SK-N-SH treated with all-trans-retinoic acid at 6 μM for 48 hours (cell line): ENCODE data around the gene NPLOC4.

ENCODE experiments used
- CREB5 ChIP-seq: fragments of 250-450 bp; sonication (Bioruptor Pico); IDR thresholded peaks from 2 replicates; pipeline ENCODE4 v1.5.1; 2020; ENCODE audit warnings: low read depth, mild to moderate bottlenecking, moderate library complexity
- GLIS3 ChIP-seq: fragments of 250-450 bp; sonication (Bioruptor Pico); IDR thresholded peaks from 2 replicates; pipeline ENCODE4 v1.5.0; 2020; ENCODE audit warnings: mild to moderate bottlenecking, moderate library complexity
- ISL1 ChIP-seq: fragments of 250-450 bp; sonication (Bioruptor Pico); IDR thresholded peaks from 2 replicates; pipeline ENCODE4 v2.1.2; 2022; ENCODE audit warnings: mild to moderate bottlenecking, moderate library complexity
- PATZ1 ChIP-seq: fragments of 250-450 bp; sonication (Bioruptor Pico); IDR thresholded peaks from 2 replicates; pipeline ENCODE4 v1.8.0; 2020; ENCODE audit warnings: mild to moderate bottlenecking, moderate library complexity, borderline replicate concordance
- PPARA ChIP-seq: fragments of 250-450 bp; sonication (Bioruptor Pico); IDR thresholded peaks from 2 replicates; pipeline ENCODE4 v1.5.0; 2020; ENCODE audit warnings: mild to moderate bottlenecking, borderline replicate concordance
- RARB ChIP-seq: fragments of 250-450 bp; sonication (Bioruptor Pico); IDR thresholded peaks from 2 replicates; pipeline ENCODE4 v1.8.0; 2021; ENCODE audit warnings: mild to moderate bottlenecking, moderate library complexity
- TOX ChIP-seq: fragments of 250-450 bp; sonication (Bioruptor Pico); IDR thresholded peaks from 2 replicates; pipeline ENCODE4 v1.8.0; 2021; ENCODE audit warnings: mild to moderate bottlenecking, moderate library complexity, borderline replicate concordance
- TSHZ2 ChIP-seq: fragments of 250-450 bp; sonication (Bioruptor Pico); IDR thresholded peaks from 2 replicates; pipeline ENCODE4 v1.5.0; 2020; ENCODE audit warnings: mild to moderate bottlenecking, moderate library complexity
- ZFP30 ChIP-seq: fragments of 450-650 bp; formaldehyde crosslinking; IDR thresholded peaks from 2 replicates; pipeline ENCODE4 v1.5.0; 2022; ENCODE audit warnings: mild to moderate bottlenecking, moderate library complexity
- ZNF70 ChIP-seq: fragments of 450-650 bp; formaldehyde crosslinking; IDR thresholded peaks from 2 replicates; pipeline ENCODE4 v1.5.0; 2020; ENCODE audit warnings: mild to moderate bottlenecking, moderate library complexity

GRCh38 chr17:81519284-81520020 lies 117.5 kb downstream of the NPLOC4 start:
- TF ChIP-seq GLIS3 (CRISPR knock-in tag), result no peak
- TF ChIP-seq TOX, result no peak
- TF ChIP-seq ISL1, result no peak
- TF ChIP-seq PATZ1 (CRISPR knock-in tag), result no peak
- TF ChIP-seq PPARA (CRISPR knock-in tag), result no peak
- no peak for TF ChIP-seq ZFP30 (CRISPR knock-in tag)
- TF ChIP-seq RARB (CRISPR knock-in tag), result no peak
- TF ChIP-seq TSHZ2 (CRISPR knock-in tag), result no peak
- TF ChIP-seq ZNF70 (CRISPR knock-in tag), result no peak
- no peak for TF ChIP-seq CREB5 (CRISPR knock-in tag)
